ENCODE data around the gene TRAPPC12. TPM values are rescaled to one million over a fixed set of nuclear protein-coding genes. Genes with fewer than 3 reads are reported as not detected.

Gene TRAPPC12
- total RNA-seq, 4 donors from 2014 or later, result 52.2 to 90.7 (median 77.6) TPM

- peak overlapping the region; percentile 61 to 83 (median 80) for H3K27ac ChIP-seq
- no peaks in the 10 kb centered on the region for H3K36me3 ChIP-seq
- no peak overlapping the region for H3K4me3 ChIP-seq
- H3K9me3 ChIP-seq, result no peaks in the 10 kb centered on the region
- no peaks in the 10 kb centered on the region for H3K27me3 ChIP-seq
- ATAC-seq, result no peak
- WGBS, 2 donors (ENCODE audit: low coverage in 1 of 2), result 20 to 25% methylated on average over 13 of the region's 13 CpGs
- H3K4me1 ChIP-seq, result peaks cover 0 to 62% (median 14%) of the 10 kb centered on the region in 3 donors
- no peak for TF ChIP-seq POLR2AphosphoS5 (IDR thresholded peaks at IDR 0.05)
- TF ChIP-seq, protein P1, sequence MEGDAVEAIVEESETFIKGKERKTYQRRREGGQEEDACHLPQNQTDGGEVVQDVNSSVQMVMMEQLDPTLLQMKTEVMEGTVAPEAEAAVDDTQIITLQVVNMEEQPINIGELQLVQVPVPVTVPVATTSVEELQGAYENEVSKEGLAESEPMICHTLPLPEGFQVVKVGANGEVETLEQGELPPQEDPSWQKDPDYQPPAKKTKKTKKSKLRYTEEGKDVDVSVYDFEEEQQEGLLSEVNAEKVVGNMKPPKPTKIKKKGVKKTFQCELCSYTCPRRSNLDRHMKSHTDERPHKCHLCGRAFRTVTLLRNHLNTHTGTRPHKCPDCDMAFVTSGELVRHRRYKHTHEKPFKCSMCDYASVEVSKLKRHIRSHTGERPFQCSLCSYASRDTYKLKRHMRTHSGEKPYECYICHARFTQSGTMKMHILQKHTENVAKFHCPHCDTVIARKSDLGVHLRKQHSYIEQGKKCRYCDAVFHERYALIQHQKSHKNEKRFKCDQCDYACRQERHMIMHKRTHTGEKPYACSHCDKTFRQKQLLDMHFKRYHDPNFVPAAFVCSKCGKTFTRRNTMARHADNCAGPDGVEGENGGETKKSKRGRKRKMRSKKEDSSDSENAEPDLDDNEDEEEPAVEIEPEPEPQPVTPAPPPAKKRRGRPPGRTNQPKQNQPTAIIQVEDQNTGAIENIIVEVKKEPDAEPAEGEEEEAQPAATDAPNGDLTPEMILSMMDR (IDR thresholded peaks at IDR 0.05), result no peak
- no peak for TF ChIP-seq EP300 (IDR thresholded peaks at IDR 0.05)
- TF ChIP-seq POLR2A (IDR thresholded peaks at IDR 0.05), result no peak
Measured at GRCh38 chr2:3522961-3523421, 143.5 kb downstream of the TRAPPC12 start.

DNA sequence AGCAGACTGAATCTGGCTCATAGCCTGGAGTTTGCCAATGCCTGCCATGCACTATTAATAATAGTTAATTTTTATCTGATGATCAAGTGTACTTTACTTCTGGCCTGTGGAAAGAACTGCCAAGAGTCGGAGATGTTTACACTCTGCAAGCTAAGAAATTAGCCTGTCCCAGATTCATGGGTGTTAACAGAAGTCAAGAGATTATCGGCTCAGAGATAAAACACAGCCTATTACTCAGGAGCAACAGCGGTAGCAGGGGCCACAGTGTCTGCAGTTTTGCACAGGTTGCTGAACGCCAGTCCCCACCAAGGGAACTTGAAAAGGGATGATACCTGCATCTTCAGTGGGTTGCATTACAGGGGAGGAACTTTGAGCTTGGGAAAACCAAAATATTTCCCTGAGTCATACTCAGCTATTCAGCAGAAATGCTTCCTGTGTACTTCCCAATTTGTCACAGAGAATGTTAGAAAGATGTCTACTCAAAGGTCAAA, 144.1 kb downstream of the TRAPPC12 start:
- H3K9me3 ChIP-seq, result no peaks in the 10 kb centered on the region
- peaks cover 0 to 58% (median 14%) of the 10 kb centered on the region in 3 donors for H3K4me1 ChIP-seq
- 15 to 20% methylated on average over 2 to 4 of the region's 4 CpGs for WGBS, 2 donors (ENCODE audit: low coverage in 1 of 2)

DNA sequence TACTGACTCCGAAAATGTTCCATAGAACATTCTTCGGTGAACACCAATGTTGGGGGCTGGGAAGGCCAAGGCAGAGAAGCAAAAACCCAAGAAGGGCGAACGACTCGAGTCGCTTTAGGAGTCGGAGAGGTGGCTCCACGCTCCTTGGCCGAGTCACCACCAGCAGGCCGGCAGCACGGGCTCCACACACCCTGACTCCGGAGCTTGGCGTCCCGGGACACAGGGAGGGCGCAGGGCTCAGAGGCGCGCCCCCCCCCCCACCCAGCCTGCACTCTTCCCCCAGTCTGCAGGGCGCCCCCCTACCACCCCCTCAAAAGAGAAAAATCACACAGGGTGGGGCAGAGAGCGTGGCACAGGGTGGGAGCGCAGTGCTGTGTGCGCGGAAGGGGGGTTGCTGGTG, 147.4 kb downstream of the TRAPPC12 start:
- Histone ChIP-seq H3K36me3 (peaks cover 0 to 9% of the 10 kb centered on the region in 2 donors), H3K4me1 (peaks cover 0 to 36% (median 7%) of the 10 kb centered on the region in 3 donors), H3K27ac (no peak overlapping the region), H3K9me3 (no peaks in the 10 kb centered on the region), H3K4me3 (no peak overlapping the region), H3K27me3 (no peaks in the 10 kb centered on the region)
- TF ChIP-seq EP300 (IDR thresholded peaks at IDR 0.05), result no peak
- TF ChIP-seq POLR2A (IDR thresholded peaks at IDR 0.05), result no peak
- TF ChIP-seq, protein P1 (IDR thresholded peaks at IDR 0.05), result no peak
- no peak for TF ChIP-seq POLR2AphosphoS5 (IDR thresholded peaks at IDR 0.05)
- ATAC-seq, result no peak
- 90 to 98% methylated on average over 8 to 9 of the region's 22 CpGs for WGBS, 2 donors (ENCODE audit: low coverage in 1 of 2)

More for the DNA sequence above, 144.1 kb downstream of the TRAPPC12 start:
- no peak for ATAC-seq
- peak overlapping the region; percentile 61 to 83 (median 80) for H3K27ac ChIP-seq
- H3K27me3 ChIP-seq, result no peaks in the 10 kb centered on the region
- TF ChIP-seq POLR2A (IDR thresholded peaks at IDR 0.05), result no peak
- H3K4me3 ChIP-seq, result no peak overlapping the region
- H3K36me3 ChIP-seq, result no peaks in the 10 kb centered on the region

GRCh38 chr2:3527886-3528785, 148.6 kb downstream of the TRAPPC12 start:
- ATAC-seq, result no peak
- TF ChIP-seq POLR2AphosphoS5 (IDR thresholded peaks at IDR 0.05) (no peak), EP300 (IDR thresholded peaks at IDR 0.05) (no peak), POLR2A (IDR thresholded peaks at IDR 0.05) (no peak)
- TF ChIP-seq, protein P1 (IDR thresholded peaks at IDR 0.05), result no peak
- Histone ChIP-seq H3K4me3 (no peak overlapping the region), H3K36me3 (peaks cover 0 to 21% of the 10 kb centered on the region in 2 donors), H3K4me1 (peaks cover 0 to 35% (median 7%) of the 10 kb centered on the region in 3 donors), H3K9me3 (no peaks in the 10 kb centered on the region), H3K27me3 (no peaks in the 10 kb centered on the region), H3K27ac (no peak overlapping the region)
- WGBS, 2 donors (ENCODE audit: low coverage in 1 of 2), result 87 to 100% methylated on average over 1 to 9 of the region's 40 CpGs

Other genes starting within 250 kb of the TRAPPC12 start
- 10 to 100 TPM; 11.3 to 26.8 (median 22.2) TPM for gene EIPR1, start 1.9 kb upstream of the TRAPPC12 start, total RNA-seq
- gene ADI1, start 139.8 kb downstream of the TRAPPC12 start, total RNA-seq, result 100 to 1,000 TPM in 1 of 4 donors, 10 to 100 TPM in 3; 61.9 to 106 (median 82.9) TPM
- 10 to 100 TPM; 28.1 to 46.2 (median 34.0) TPM for gene RNASEH1, start 178.6 kb downstream of the TRAPPC12 start, total RNA-seq
- gene RPS7, start 195.6 kb downstream of the TRAPPC12 start, total RNA-seq, result 1,000 to 10,000 TPM; 1,117 to 3,164 (median 3,050) TPM
- 1 to 10 TPM in 3 of 4 donors, under 1 TPM in 1; 0.57 to 5.0 (median 3.1) TPM for gene COLEC11, start 215.4 kb downstream of the TRAPPC12 start, total RNA-seq

Measured in gastroesophageal sphincter (tissue), 4 donors.